ENCODE measurements around the gene DLGAP5.

- TF ChIP-seq CTCF (conservative IDR thresholded peaks at IDR 0.05; ENCODE audit: low read depth, low read length) = no peak
- no peak for TF ChIP-seq POLR2A (IDR thresholded peaks at IDR 0.05; ENCODE audit: low read depth, low read length)
- no peak for TF ChIP-seq ELK1 (IDR thresholded peaks at IDR 0.05; ENCODE audit: borderline replicate concordance, low read depth, low read length)
- TF ChIP-seq SMC3 (IDR thresholded peaks at IDR 0.05; ENCODE audit: low read depth, low read length) = no peak
- TF ChIP-seq CHD1 (IDR thresholded peaks at IDR 0.05; ENCODE audit: low read depth, low read length) = no peak
- no peak for TF ChIP-seq RAD21 (IDR thresholded peaks at IDR 0.05; ENCODE audit: low read length)
- TF ChIP-seq CEBPB (IDR thresholded peaks at IDR 0.05; ENCODE audit: low read depth, low read length) = no peak
- TF ChIP-seq USF2 (IDR thresholded peaks at IDR 0.05; ENCODE audit: low read depth, low read length) = no peak
- no peak for TF ChIP-seq FOS (IDR thresholded peaks at IDR 0.05; ENCODE audit: low read depth, low read length)
- no peak for TF ChIP-seq MXI1 (IDR thresholded peaks at IDR 0.05; ENCODE audit: borderline replicate concordance, low read depth, low read length)
- no peak for TF ChIP-seq MAZ (IDR thresholded peaks at IDR 0.05; ENCODE audit: borderline replicate concordance, low read depth, low read length)
- TF ChIP-seq RFX5 (IDR thresholded peaks at IDR 0.05; ENCODE audit: low read depth, low read length) = no peak
- no peak for TF ChIP-seq BHLHE40 (IDR thresholded peaks at IDR 0.05; ENCODE audit: low read depth, low read length)
- TF ChIP-seq RCOR1 (IDR thresholded peaks at IDR 0.05; ENCODE audit: insufficient replicate concordance, low read length) = no peak
Observed at GRCh38 chr14:55221968-55222367, 30.6 kb upstream of the DLGAP5 start.
